SK-N-SH treated with all-trans-retinoic acid at 6 μM for 48 hours (cell line): ENCODE results near the gene MPC1.

Experiments
- ATAC-seq: fragments of 200-7000 bp; cut with Tn5 transposase; 3 replicates; pipeline ENCODE4 v1.9.1; 2020; ENCODE audit warnings: mild to moderate bottlenecking, moderate library complexity
- ARNTL ChIP-seq: fragments of 450-650 bp; formaldehyde crosslinking; IDR thresholded peaks from 2 replicates; pipeline ENCODE4 v1.5.0; 2020; ENCODE audit warnings: low read depth, mild to moderate bottlenecking, moderate library complexity, borderline replicate concordance
- BACH2 ChIP-seq: fragments of 250-450 bp; sonication (Bioruptor Pico); IDR thresholded peaks from 2 replicates; pipeline ENCODE4 v1.9.0; 2021; ENCODE audit warnings: mild to moderate bottlenecking, borderline replicate concordance
- CSDC2 ChIP-seq: fragments of 250-450 bp; sonication (Bioruptor Pico); IDR thresholded peaks from 2 replicates; pipeline ENCODE4 v1.5.0; 2020; ENCODE audit warnings: mild to moderate bottlenecking, moderate library complexity
- GLIS3 ChIP-seq: fragments of 250-450 bp; sonication (Bioruptor Pico); IDR thresholded peaks from 2 replicates; pipeline ENCODE4 v1.5.0; 2020; ENCODE audit warnings: mild to moderate bottlenecking, moderate library complexity
- ISL1 ChIP-seq: fragments of 250-450 bp; sonication (Bioruptor Pico); IDR thresholded peaks from 2 replicates; pipeline ENCODE4 v2.1.2; 2022; ENCODE audit warnings: mild to moderate bottlenecking, moderate library complexity
- OSR1 ChIP-seq: fragments of 250-450 bp; sonication (Bioruptor Pico); IDR thresholded peaks from 2 replicates; pipeline ENCODE4 v1.8.0; 2022; ENCODE audit warnings: moderate library complexity, mild to moderate bottlenecking, inconsistent platforms
- RARB ChIP-seq: fragments of 250-450 bp; sonication (Bioruptor Pico); IDR thresholded peaks from 2 replicates; pipeline ENCODE4 v1.8.0; 2021; ENCODE audit warnings: mild to moderate bottlenecking, moderate library complexity
- SNAI2 ChIP-seq: fragments of 250-450 bp; sonication (Bioruptor Pico); IDR thresholded peaks from 2 replicates; pipeline ENCODE4 v1.5.0; 2020; ENCODE audit warnings: mild to moderate bottlenecking, moderate library complexity
- TCF4 ChIP-seq: fragments of 250-450 bp; sonication (Bioruptor Pico); IDR thresholded peaks from 2 replicates; pipeline ENCODE4 v1.8.0; 2021; ENCODE audit warnings: mild to moderate bottlenecking, moderate library complexity, borderline replicate concordance
- TOX ChIP-seq: fragments of 250-450 bp; sonication (Bioruptor Pico); IDR thresholded peaks from 2 replicates; pipeline ENCODE4 v1.8.0; 2021; ENCODE audit warnings: mild to moderate bottlenecking, moderate library complexity, borderline replicate concordance
- ZC3H10 ChIP-seq: fragments of 250-450 bp; sonication (Bioruptor Pico); IDR thresholded peaks from 2 replicates; pipeline ENCODE4 v1.5.1; 2021; ENCODE audit warnings: mild to moderate bottlenecking, moderate library complexity
- ZFP3 ChIP-seq: fragments of 250-450 bp; sonication (Bioruptor Pico); IDR thresholded peaks from 2 replicates; pipeline ENCODE4 v1.5.0; 2020; ENCODE audit warnings: mild to moderate bottlenecking, moderate library complexity
- ZFP30 ChIP-seq: fragments of 450-650 bp; formaldehyde crosslinking; IDR thresholded peaks from 2 replicates; pipeline ENCODE4 v1.5.0; 2022; ENCODE audit warnings: mild to moderate bottlenecking, moderate library complexity
- ZNF565 ChIP-seq: fragments of 450-650 bp; formaldehyde crosslinking; conservative IDR thresholded peaks from 2 replicates; pipeline ENCODE4 v1.5.0; 2020; ENCODE audit warnings: low read depth, mild to moderate bottlenecking, moderate library complexity
- ZNF70 ChIP-seq: fragments of 450-650 bp; formaldehyde crosslinking; IDR thresholded peaks from 2 replicates; pipeline ENCODE4 v1.5.0; 2020; ENCODE audit warnings: mild to moderate bottlenecking, moderate library complexity
- ZNF8 ChIP-seq: fragments of 450-650 bp; formaldehyde crosslinking; IDR thresholded peaks from 2 replicates; pipeline ENCODE4 v1.5.0; 2020; ENCODE audit warnings: mild to moderate bottlenecking, moderate library complexity
- TF ChIP-seq, protein P1 (sequence below): fragments of 250-450 bp; sonication (Bioruptor Pico); IDR thresholded peaks from 2 replicates; pipeline ENCODE4 v1.8.0; 2020; ENCODE audit warnings: mild to moderate bottlenecking, moderate library complexity, borderline replicate concordance
- TF ChIP-seq, protein P2 (sequence below): fragments of 250-450 bp; sonication (Bioruptor Pico); IDR thresholded peaks from 2 replicates; pipeline ENCODE4 v1.5.1; 2021; ENCODE audit warnings: mild to moderate bottlenecking, moderate library complexity
- TF ChIP-seq, protein P3 (sequence below): fragments of 250-450 bp; sonication (Bioruptor Pico); IDR thresholded peaks from 2 replicates; pipeline ENCODE4 v1.8.0; 2021; ENCODE audit warnings: low read depth, mild to moderate bottlenecking, moderate library complexity, borderline replicate concordance
- TF ChIP-seq, protein P4 (sequence below): fragments of 250-450 bp; sonication (Bioruptor Pico); IDR thresholded peaks from 2 replicates; pipeline ENCODE4 v1.5.0; 2020; ENCODE audit warnings: mild to moderate bottlenecking, moderate library complexity
- TF ChIP-seq, protein P5 (sequence below): fragments of 250-450 bp; sonication (Bioruptor Pico); IDR thresholded peaks from 2 replicates; pipeline ENCODE4 v1.5.1; 2020; ENCODE audit warnings: low read depth, mild to moderate bottlenecking, moderate library complexity

MPC1 gene

DNA sequence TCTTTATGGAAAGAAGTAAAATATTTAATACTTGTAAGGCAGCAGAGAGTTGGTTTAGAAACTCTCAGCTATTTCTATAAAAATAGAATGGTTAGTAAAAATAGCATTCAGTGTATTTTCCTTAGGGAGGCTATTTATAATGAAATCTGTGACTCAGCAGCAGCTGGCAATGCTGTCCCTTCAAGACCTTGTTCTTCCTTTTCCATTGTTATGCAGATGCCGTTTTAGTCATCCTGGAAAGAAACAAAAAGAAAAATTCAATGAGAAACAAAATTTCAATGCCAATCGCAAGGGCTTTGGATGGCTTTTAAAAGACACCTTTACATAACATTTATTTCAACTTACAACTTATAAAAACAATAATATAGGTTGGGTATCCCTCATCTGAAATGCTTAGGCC is 17.5 kb downstream of the MPC1 start:
- TF ChIP-seq GLIS3 (CRISPR knock-in tag), result no peak
- TF ChIP-seq TOX (CRISPR knock-in tag), result no peak
- TF ChIP-seq ZNF8 (CRISPR knock-in tag), result no peak
- TF ChIP-seq, protein P1, sequence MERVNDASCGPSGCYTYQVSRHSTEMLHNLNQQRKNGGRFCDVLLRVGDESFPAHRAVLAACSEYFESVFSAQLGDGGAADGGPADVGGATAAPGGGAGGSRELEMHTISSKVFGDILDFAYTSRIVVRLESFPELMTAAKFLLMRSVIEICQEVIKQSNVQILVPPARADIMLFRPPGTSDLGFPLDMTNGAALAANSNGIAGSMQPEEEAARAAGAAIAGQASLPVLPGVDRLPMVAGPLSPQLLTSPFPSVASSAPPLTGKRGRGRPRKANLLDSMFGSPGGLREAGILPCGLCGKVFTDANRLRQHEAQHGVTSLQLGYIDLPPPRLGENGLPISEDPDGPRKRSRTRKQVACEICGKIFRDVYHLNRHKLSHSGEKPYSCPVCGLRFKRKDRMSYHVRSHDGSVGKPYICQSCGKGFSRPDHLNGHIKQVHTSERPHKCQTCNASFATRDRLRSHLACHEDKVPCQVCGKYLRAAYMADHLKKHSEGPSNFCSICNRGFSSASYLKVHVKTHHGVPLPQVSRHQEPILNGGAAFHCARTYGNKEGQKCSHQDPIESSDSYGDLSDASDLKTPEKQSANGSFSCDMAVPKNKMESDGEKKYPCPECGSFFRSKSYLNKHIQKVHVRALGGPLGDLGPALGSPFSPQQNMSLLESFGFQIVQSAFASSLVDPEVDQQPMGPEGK (CRISPR knock-in tag), result no peak
- TF ChIP-seq ZNF565 (CRISPR knock-in tag), result no peak
- TF ChIP-seq, protein P2, sequence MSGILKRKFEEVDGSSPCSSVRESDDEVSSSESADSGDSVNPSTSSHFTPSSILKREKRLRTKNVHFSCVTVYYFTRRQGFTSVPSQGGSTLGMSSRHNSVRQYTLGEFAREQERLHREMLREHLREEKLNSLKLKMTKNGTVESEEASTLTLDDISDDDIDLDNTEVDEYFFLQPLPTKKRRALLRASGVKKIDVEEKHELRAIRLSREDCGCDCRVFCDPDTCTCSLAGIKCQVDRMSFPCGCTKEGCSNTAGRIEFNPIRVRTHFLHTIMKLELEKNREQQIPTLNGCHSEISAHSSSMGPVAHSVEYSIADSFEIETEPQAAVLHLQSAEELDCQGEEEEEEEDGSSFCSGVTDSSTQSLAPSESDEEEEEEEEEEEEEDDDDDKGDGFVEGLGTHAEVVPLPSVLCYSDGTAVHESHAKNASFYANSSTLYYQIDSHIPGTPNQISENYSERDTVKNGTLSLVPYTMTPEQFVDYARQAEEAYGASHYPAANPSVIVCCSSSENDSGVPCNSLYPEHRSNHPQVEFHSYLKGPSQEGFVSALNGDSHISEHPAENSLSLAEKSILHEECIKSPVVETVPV (CRISPR knock-in tag), result no peak
- no peak for TF ChIP-seq ZFP3 (CRISPR knock-in tag)
- TF ChIP-seq, protein P3, sequence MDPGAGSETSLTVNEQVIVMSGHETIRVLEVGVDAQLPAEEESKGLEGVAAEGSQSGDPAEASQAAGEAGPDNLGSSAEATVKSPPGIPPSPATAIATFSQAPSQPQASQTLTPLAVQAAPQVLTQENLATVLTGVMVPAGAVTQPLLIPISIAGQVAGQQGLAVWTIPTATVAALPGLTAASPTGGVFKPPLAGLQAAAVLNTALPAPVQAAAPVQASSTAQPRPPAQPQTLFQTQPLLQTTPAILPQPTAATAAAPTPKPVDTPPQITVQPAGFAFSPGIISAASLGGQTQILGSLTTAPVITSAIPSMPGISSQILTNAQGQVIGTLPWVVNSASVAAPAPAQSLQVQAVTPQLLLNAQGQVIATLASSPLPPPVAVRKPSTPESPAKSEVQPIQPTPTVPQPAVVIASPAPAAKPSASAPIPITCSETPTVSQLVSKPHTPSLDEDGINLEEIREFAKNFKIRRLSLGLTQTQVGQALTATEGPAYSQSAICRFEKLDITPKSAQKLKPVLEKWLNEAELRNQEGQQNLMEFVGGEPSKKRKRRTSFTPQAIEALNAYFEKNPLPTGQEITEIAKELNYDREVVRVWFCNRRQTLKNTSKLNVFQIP (CRISPR knock-in tag), result no peak
- no peak for TF ChIP-seq ZC3H10 (CRISPR knock-in tag)
- TF ChIP-seq RARB, result no peak
- no peak for TF ChIP-seq ARNTL (CRISPR knock-in tag)
- no peak for TF ChIP-seq BACH2 (CRISPR knock-in tag)
- no peak for TF ChIP-seq SNAI2 (CRISPR knock-in tag)
- TF ChIP-seq ZNF70 (CRISPR knock-in tag), result no peak
- TF ChIP-seq, protein P4, sequence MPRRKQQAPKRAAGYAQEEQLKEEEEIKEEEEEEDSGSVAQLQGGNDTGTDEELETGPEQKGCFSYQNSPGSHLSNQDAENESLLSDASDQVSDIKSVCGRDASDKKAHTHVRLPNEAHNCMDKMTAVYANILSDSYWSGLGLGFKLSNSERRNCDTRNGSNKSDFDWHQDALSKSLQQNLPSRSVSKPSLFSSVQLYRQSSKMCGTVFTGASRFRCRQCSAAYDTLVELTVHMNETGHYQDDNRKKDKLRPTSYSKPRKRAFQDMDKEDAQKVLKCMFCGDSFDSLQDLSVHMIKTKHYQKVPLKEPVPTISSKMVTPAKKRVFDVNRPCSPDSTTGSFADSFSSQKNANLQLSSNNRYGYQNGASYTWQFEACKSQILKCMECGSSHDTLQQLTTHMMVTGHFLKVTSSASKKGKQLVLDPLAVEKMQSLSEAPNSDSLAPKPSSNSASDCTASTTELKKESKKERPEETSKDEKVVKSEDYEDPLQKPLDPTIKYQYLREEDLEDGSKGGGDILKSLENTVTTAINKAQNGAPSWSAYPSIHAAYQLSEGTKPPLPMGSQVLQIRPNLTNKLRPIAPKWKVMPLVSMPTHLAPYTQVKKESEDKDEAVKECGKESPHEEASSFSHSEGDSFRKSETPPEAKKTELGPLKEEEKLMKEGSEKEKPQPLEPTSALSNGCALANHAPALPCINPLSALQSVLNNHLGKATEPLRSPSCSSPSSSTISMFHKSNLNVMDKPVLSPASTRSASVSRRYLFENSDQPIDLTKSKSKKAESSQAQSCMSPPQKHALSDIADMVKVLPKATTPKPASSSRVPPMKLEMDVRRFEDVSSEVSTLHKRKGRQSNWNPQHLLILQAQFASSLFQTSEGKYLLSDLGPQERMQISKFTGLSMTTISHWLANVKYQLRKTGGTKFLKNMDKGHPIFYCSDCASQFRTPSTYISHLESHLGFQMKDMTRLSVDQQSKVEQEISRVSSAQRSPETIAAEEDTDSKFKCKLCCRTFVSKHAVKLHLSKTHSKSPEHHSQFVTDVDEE (CRISPR knock-in tag), result no peak
- no peak for TF ChIP-seq ZFP30 (CRISPR knock-in tag)
- no peak for TF ChIP-seq ISL1 (CRISPR knock-in tag)
- no peak for TF ChIP-seq TCF4 (CRISPR knock-in tag)
- TF ChIP-seq, all 23 proteins: peak for 0
- no peak for ATAC-seq

DNA sequence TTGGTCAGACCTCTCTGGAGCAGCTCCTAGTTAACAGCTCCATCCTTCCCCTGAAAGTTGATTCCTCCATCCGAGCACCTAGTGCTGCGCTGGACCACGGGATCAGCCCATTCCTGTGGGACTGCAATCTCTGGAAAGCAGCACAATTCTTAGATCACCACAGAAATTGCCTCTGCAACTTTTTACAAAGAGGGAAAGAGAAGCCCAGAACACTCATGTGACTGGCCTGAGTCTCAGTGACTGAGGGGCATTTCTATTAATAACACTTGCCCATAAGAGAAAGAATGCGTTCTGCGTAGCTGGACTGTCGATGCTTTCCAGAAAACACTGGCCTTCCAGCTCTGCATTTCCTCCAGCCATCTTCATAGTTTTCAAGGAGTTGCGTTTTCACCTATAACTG is 18.3 kb downstream of the MPC1 start:
- ATAC-seq, result no peak
- no peak for TF ChIP-seq CSDC2
- TF ChIP-seq, protein P2 (CRISPR knock-in tag), result no peak
- TF ChIP-seq, protein P4 (CRISPR knock-in tag), result no peak
- TF ChIP-seq ZNF565 (CRISPR knock-in tag), result no peak
- TF ChIP-seq, protein P3 (CRISPR knock-in tag), result no peak
- TF ChIP-seq, protein P1 (CRISPR knock-in tag), result no peak
- no peak for TF ChIP-seq ZNF70 (CRISPR knock-in tag)
- TF ChIP-seq BACH2 (CRISPR knock-in tag), result no peak
- TF ChIP-seq TCF4 (CRISPR knock-in tag), result no peak
- no peak for TF ChIP-seq ZC3H10 (CRISPR knock-in tag)
- no peak for TF ChIP-seq RARB
- TF ChIP-seq, protein P5, sequence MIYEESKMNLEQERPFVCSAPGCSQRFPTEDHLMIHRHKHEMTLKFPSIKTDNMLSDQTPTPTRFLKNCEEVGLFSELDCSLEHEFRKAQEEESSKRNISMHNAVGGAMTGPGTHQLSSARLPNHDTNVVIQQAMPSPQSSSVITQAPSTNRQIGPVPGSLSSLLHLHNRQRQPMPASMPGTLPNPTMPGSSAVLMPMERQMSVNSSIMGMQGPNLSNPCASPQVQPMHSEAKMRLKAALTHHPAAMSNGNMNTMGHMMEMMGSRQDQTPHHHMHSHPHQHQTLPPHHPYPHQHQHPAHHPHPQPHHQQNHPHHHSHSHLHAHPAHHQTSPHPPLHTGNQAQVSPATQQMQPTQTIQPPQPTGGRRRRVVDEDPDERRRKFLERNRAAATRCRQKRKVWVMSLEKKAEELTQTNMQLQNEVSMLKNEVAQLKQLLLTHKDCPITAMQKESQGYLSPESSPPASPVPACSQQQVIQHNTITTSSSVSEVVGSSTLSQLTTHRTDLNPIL (CRISPR knock-in tag), result no peak
- no peak for TF ChIP-seq ARNTL (CRISPR knock-in tag)
- no peak for TF ChIP-seq OSR1
